Trophoblast cell (in vitro differentiated cells and primary cell): ENCODE data around the gene PRUNE2.

Source experiments
- DNase-seq, 2 donors: peaks; one replicate each; pipeline ENCODE4 v3.0.0-alpha.2; 2016
- H2AFZ ChIP-seq: 2 replicates; pipeline ENCODE4 v1.6.1; 2013; ENCODE audit warnings: low read length, moderate library complexity, mild to moderate bottlenecking; ENCODE audit not compliant: insufficient read depth, poor library complexity
- H2AK5ac ChIP-seq: 2 replicates; pipeline ENCODE4 v1.6.1; 2013; ENCODE audit warnings: mild to moderate bottlenecking, low read length
- H2BK120ac ChIP-seq: 2 replicates; pipeline ENCODE4 v1.6.1; 2013; ENCODE audit warnings: low read length, mild to moderate bottlenecking, moderate library complexity; ENCODE audit not compliant: insufficient read depth, poor library complexity
- H2BK12ac ChIP-seq: 2 replicates; pipeline ENCODE4 v1.6.1; 2013; ENCODE audit warnings: mild to moderate bottlenecking, low read length, moderate library complexity
- H2BK5ac ChIP-seq: 2 replicates; pipeline ENCODE4 v1.6.1; 2013; ENCODE audit warnings: low read length, low read depth, moderate library complexity, mild to moderate bottlenecking; ENCODE audit not compliant: poor library complexity
- H3K14ac ChIP-seq: 2 replicates; pipeline ENCODE4 v1.6.1; 2013; ENCODE audit warnings: mild to moderate bottlenecking, low read length
- H3K18ac ChIP-seq: 2 replicates; pipeline ENCODE4 v1.6.1; 2013; ENCODE audit warnings: mild to moderate bottlenecking, low read length
- H3K23ac ChIP-seq: 2 replicates; pipeline ENCODE4 v1.6.1; 2013; ENCODE audit warnings: low read length
- H3K27ac ChIP-seq: 2 replicates; pipeline ENCODE4 v1.5.1; 2013; ENCODE audit warnings: low read depth, mild to moderate bottlenecking, inconsistent platforms, low read length, moderate library complexity
- H3K27me3 ChIP-seq: 2 replicates; pipeline ENCODE4 v1.6.1; 2013; ENCODE audit warnings: inconsistent platforms, mild to moderate bottlenecking, low read length, moderate library complexity; ENCODE audit not compliant: insufficient read depth
- H3K36me3 ChIP-seq, 2 experiments: 1 replicate in 1 of 2; 2 replicates in 1 of 2; pipeline ENCODE4 v1.6.1; 2013; ENCODE audit warnings: low read length in 2 of 2, mild to moderate bottlenecking in 2 of 2, moderate library complexity in 1 of 2; ENCODE audit not compliant: insufficient read depth in 2 of 2, control insufficient read depth in 1 of 2
- H3K4ac ChIP-seq: 2 replicates; pipeline ENCODE4 v1.6.1; 2013; ENCODE audit warnings: low read depth, mild to moderate bottlenecking, low read length, moderate library complexity
- H3K4me1 ChIP-seq, 2 experiments: 1 replicate in 1 of 2; 2 replicates in 1 of 2; pipeline ENCODE4 v1.6.1; 2013; ENCODE audit warnings: low read length in 2 of 2, mild to moderate bottlenecking in 2 of 2, moderate library complexity in 1 of 2; ENCODE audit not compliant: insufficient read depth in 2 of 2, control insufficient read depth in 1 of 2
- H3K4me2 ChIP-seq: 2 replicates; pipeline ENCODE4 v1.6.1; 2013; ENCODE audit warnings: inconsistent platforms, mild to moderate bottlenecking, low read length, moderate library complexity
- H3K4me3 ChIP-seq: 2 replicates; pipeline ENCODE4 v1.5.1; 2013; ENCODE audit warnings: mild to moderate bottlenecking, low read depth, low read length, inconsistent platforms
- H3K79me1 ChIP-seq: one replicate; pipeline ENCODE4 v1.6.1; 2013; ENCODE audit warnings: low read length
- H3K79me2 ChIP-seq: 2 replicates; pipeline ENCODE4 v1.6.1; 2013; ENCODE audit warnings: low read length, mild to moderate bottlenecking; ENCODE audit not compliant: control insufficient read depth, insufficient read depth, poor library complexity
- H3K9ac ChIP-seq: 2 replicates; pipeline ENCODE4 v1.6.1; 2013; ENCODE audit warnings: mild to moderate bottlenecking, low read length
- H3K9me3 ChIP-seq: 2 replicates; pipeline ENCODE4 v1.6.1; 2013; ENCODE audit warnings: low read depth, mild to moderate bottlenecking, control low read depth, inconsistent platforms, low read length; ENCODE audit not compliant: insufficient read depth
- H4K12ac ChIP-seq: 2 replicates; pipeline ENCODE4 v1.6.1; 2013; ENCODE audit warnings: low read depth, mild to moderate bottlenecking, low read length, moderate library complexity
- H4K8ac ChIP-seq: 2 replicates; pipeline ENCODE4 v1.6.1; 2013; ENCODE audit warnings: low read depth, mild to moderate bottlenecking, low read length, moderate library complexity
- H4K91ac ChIP-seq: one replicate; pipeline ENCODE4 v1.6.1; 2013; ENCODE audit warnings: low read depth, mild to moderate bottlenecking, low read length, moderate library complexity
- WGBS: extraction: QIAGEN DNeasy Blood & Tissue Kit; methylation state at CpG from one replicate; pipeline ENCODE4 v1.1.7; 2013; ENCODE audit warnings: missing lambda C conversion rate; ENCODE audit not compliant: insufficient read length, insufficient coverage; ENCODE audit errors: extremely low coverage; 5-methylcytosine and 5-hydroxymethylcytosine counted together

PRUNE2 gene

DNA sequence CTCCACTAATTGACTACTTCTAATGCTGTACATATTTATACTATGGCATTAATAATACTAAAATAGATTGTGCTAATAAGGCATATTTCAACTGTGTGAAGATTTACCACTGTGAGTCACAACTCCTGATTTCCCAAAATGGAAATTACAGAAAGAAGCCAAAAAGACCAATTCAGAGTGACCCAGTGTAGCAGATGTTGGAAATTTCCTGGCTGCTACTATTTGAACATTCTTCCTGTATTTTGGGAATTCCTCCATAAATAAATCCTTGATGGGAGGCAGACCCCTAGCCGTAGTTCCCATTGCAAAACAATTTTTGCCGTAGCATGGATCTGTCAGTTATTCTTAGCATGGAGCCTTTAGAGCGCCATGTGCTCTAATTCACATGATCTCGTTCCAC lies 11.4 kb upstream of the PRUNE2 start:
- no peaks in the 10 kb centered on the region for H3K9me3 ChIP-seq
- no CpG with 5 or more reads among the region's 4 CpGs for WGBS

DNA sequence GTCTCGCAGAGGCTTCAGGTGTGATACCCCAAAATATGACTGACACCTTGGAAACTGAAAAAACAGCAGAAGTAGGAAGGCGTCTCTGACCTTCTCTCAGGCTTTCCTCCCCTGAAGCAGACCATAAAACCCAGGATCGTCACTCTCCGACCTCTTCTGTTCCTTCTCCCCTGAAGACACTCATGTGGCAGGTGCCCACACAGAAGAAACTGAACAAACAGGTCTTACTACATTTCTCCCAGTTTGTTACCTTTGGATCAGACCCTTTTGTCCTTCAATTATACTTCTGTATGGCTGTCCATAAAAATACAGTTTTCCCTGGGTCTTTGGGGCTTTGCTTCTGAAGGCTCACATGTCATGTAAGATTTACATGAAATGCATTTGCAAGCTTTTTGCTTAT lies 10.3 kb upstream of the PRUNE2 start:
- H4K12ac ChIP-seq, result no peak overlapping the region
- no CpG with 5 or more reads among the region's 4 CpGs for WGBS
- no peak overlapping the region for H3K9ac ChIP-seq

More for the DNA sequence above, 11.4 kb upstream of the PRUNE2 start:
- DNase-seq, result no peak
- Histone ChIP-seq H2AK5ac (no peak overlapping the region), H3K27me3 (no peaks in the 10 kb centered on the region), H3K79me1 (no peaks in the 10 kb centered on the region), H3K9ac (no peak overlapping the region), H4K12ac (no peak overlapping the region), H3K18ac (no peak overlapping the region), H3K23ac (no peak overlapping the region), H4K91ac (no peak overlapping the region), H3K4ac (no peak overlapping the region), H2AFZ (no peak overlapping the region), H3K4me3 (no peak overlapping the region), H3K79me2 (no peaks in the 10 kb centered on the region), H3K4me1 (peaks cover 4 to 6% of the 10 kb centered on the region in 2 experiments), H3K36me3 (no peaks in the 10 kb centered on the region), H2BK5ac (no peak overlapping the region), H3K4me2 (no peak overlapping the region), H3K14ac (no peak overlapping the region), H3K27ac (no peak overlapping the region), H2BK12ac (no peak overlapping the region), H2BK120ac (no peak overlapping the region), H4K8ac (no peak overlapping the region)

GRCh38 chr9:76913467-76913866 lies 7.6 kb upstream of the PRUNE2 start:
- Histone ChIP-seq H3K27ac (no peak overlapping the region), H2AK5ac (no peak overlapping the region), H4K91ac (no peak overlapping the region), H3K79me1 (no peaks in the 10 kb centered on the region), H3K4me1 (peaks cover 4 to 6% of the 10 kb centered on the region in 2 experiments), H3K27me3 (no peaks in the 10 kb centered on the region), H3K79me2 (no peaks in the 10 kb centered on the region), H4K8ac (no peak overlapping the region), H2BK12ac (no peak overlapping the region), H4K12ac (no peak overlapping the region), H3K36me3 (no peaks in the 10 kb centered on the region), H3K23ac (no peak overlapping the region), H3K14ac (no peak overlapping the region), H2BK120ac (no peak overlapping the region), H2BK5ac (no peak overlapping the region), H3K4me2 (no peak overlapping the region), H3K4ac (no peak overlapping the region), H2AFZ (no peak overlapping the region), H3K18ac (no peak overlapping the region), H3K4me3 (no peak overlapping the region), H3K9ac (no peak overlapping the region), H3K9me3 (peaks cover 2% of the 10 kb centered on the region)
- no peak for DNase-seq
- no CpG with 5 or more reads among the region's 2 CpGs for WGBS

More for the DNA sequence above, 10.3 kb upstream of the PRUNE2 start:
- H3K4ac ChIP-seq, result no peak overlapping the region
- H2BK120ac ChIP-seq, result no peak overlapping the region
- H3K27me3 ChIP-seq, result no peaks in the 10 kb centered on the region
- H3K23ac ChIP-seq, result no peak overlapping the region
- H3K4me3 ChIP-seq, result no peak overlapping the region
- no peak overlapping the region for H4K8ac ChIP-seq
- peak overlapping the region; percentile 18 for H3K4me2 ChIP-seq
- H3K18ac ChIP-seq, result no peak overlapping the region
- peaks cover 4 to 6% of the 10 kb centered on the region in 2 experiments for H3K4me1 ChIP-seq
- no peaks in the 10 kb centered on the region for H3K79me2 ChIP-seq
- no peak overlapping the region for H3K27ac ChIP-seq
- H2AFZ ChIP-seq, result no peak overlapping the region
- no peak overlapping the region for H3K14ac ChIP-seq
- no peak overlapping the region for H2BK12ac ChIP-seq
- no peaks in the 10 kb centered on the region for H3K36me3 ChIP-seq
- H3K9me3 ChIP-seq, result no peaks in the 10 kb centered on the region
- H4K91ac ChIP-seq, result no peak overlapping the region
- DNase-seq, result peak in 1 of 2 donors; percentile 64
- H3K79me1 ChIP-seq, result no peaks in the 10 kb centered on the region
- H2BK5ac ChIP-seq, result no peak overlapping the region
- no peak overlapping the region for H2AK5ac ChIP-seq

GRCh38 chr9:76912636-76913275 lies 6.8 kb upstream of the PRUNE2 start:
- Histone ChIP-seq H2BK5ac (no peak overlapping the region), H2BK120ac (no peak overlapping the region), H2AK5ac (no peak overlapping the region), H3K18ac (no peak overlapping the region), H3K79me2 (no peaks in the 10 kb centered on the region), H3K27ac (no peak overlapping the region), H3K4me2 (no peak overlapping the region), H3K23ac (no peak overlapping the region), H4K8ac (no peak overlapping the region), H3K4ac (no peak overlapping the region), H3K9me3 (peaks cover 2% of the 10 kb centered on the region), H4K12ac (no peak overlapping the region), H3K36me3 (no peaks in the 10 kb centered on the region), H3K27me3 (no peaks in the 10 kb centered on the region), H2BK12ac (no peak overlapping the region), H3K9ac (no peak overlapping the region), H2AFZ (no peak overlapping the region), H3K14ac (no peak overlapping the region), H4K91ac (no peak overlapping the region), H3K79me1 (no peaks in the 10 kb centered on the region), H3K4me3 (no peak overlapping the region), H3K4me1 (peaks cover 4 to 6% of the 10 kb centered on the region in 2 experiments)
- no peak for DNase-seq
- WGBS, result no CpG with 5 or more reads among the region's 6 CpGs
